Medulla oblongata (tissue), 1 donor: Measurements from ENCODE around the gene ASZ1.

Experiments used
- DNase-seq: peaks from one replicate; pipeline ENCODE4 v3.0.0-alpha.2; 2015; ENCODE audit errors: extremely low spot score

ASZ1 gene

DNA sequence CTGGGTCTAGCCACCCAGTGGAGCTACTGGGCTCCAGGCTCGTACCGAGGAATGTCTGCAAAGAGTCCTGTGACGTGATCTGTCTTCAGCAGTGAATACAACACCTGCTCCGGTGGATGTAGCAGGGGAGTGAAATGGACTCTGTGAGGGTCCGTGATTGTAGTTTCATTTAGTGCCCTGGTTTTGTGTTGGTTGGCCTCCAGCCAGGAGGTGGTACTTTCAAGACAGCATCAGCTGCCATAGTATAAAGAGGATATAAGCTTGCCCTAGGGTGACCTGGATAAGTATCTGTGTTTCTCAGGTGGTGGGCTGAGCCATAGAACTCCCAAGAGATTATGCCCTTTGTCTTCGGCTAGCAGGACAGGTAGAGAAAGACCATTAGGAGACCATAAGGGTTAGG, 79.8 kb downstream of the ASZ1 start:
- DNase-seq: no peak

DNA sequence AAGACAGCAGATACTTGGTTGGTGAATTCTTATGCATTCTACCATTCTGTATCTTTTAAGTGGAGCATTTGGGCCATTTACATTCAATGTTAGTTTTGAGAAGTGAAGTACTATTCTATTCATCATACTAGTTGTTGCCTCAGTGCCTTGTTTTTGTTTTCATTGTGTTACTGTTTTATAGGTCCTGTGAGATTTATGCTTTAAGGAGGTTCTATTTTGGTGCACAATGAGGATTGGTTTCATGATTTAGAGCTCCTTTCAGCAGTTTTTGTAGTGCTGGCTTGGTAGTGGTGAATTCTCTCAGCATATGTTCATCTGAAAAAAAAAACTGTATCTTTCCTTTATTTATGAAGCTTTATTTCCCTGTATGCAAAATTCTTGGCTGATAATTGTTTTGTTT, 81.1 kb downstream of the ASZ1 start:
- no peak for DNase-seq

DNA sequence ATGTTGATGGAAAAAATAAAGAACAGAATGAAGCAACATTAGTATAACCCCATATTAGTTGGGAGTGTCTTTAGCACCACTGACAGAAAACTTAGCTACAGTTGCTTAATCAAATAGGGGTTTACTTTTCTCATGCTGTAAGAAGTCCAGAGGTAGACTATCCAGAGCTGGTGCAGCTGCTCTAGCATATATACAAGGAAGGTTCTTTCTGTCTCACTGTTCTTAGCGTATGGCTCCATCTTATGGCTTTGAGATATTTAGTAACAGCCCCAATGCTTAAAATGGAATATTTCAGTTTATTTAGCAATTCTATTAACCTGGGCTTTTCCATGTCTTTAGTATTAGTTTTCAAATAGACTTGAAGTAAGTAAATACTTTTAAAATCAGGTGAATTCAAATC, 89.3 kb downstream of the ASZ1 start:
- no peak for DNase-seq

DNA sequence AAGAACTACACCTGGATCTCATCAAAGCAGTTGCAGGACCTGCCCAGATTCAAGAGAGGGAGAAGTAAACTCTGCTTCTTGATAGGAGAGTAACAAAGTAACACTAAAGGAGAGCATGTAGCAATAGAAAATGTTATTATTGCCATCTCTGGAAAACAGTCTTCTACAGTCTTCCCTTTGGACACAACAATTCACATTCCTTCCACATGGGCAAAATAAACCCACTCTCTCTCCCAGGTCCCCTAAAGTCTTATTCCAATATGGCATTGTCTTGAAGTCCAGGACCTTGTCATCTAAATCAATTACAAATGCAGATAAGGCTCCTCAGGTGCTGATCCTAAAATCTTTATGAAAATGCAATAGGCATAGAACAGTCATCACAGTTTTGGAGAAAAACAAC, 94.1 kb downstream of the ASZ1 start:
- no peak for DNase-seq

DNA sequence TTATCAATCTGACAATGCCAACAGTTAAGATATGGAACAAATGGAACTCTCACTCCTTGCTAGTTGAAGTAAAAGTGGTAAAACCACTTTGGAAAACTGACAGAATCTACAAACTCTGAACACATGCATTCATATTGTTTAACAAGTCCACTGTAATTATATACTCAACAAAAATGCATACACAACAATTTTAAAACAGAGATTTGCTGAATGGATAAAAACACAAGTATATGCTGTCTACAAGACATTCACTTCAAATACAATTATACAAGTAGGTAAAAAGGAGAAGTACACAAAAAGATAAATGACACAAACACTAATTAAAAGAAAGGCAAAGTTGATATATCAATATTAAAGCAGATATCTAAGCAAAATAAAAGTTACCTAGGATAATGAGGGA, 95.3 kb downstream of the ASZ1 start:
- no peak for DNase-seq

- DNase-seq: no peak
These were observed 101.5 kb downstream of the ASZ1 start for GRCh38 chr7:117325836-117326235.

- no peak for DNase-seq
These were observed 102.3 kb downstream of the ASZ1 start for GRCh38 chr7:117324960-117325359.

DNA sequence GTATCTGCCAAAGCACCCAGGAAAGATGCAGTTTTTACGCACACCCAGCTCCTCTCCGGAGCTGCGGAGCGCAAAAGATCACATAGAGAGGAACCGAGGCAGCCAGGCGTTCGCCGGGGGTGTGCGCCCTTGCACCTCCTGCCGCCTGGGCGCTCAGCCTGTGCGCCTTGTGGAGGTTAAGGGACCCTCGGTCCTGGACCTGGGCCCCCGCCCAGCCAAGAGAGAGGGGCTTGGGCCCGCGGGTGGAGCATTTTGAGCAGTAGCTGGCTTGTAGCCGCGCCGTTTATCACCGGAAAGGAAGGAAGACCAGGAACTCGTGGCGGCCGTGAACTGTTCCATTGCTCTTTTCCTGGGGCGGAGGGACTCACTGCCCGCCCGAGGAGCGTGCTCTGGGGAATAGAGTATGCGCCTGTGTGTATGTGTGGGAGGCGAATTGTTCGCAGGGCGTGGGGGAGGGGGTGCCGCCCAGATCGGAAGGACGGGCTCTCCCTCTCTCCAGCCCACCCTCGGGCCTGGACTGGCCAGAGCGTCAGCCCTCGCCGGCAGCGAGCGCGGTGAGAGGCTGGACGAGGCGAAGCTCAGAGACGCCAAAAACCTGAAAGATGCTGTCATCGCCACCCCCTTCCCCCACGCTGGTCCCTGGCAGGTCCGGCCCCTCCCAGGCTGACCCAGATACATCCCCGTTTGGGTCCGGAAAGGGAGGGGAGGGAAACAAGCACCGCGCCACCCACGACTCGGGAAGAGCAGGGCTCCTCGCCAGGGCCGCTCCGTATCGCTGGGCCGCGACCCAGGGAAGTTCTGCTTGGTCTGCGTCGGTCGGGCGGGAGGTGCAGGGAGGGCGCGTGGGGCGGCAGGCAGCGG, 103.2 kb downstream of the ASZ1 start:
- DNase-seq: no peak

DNA sequence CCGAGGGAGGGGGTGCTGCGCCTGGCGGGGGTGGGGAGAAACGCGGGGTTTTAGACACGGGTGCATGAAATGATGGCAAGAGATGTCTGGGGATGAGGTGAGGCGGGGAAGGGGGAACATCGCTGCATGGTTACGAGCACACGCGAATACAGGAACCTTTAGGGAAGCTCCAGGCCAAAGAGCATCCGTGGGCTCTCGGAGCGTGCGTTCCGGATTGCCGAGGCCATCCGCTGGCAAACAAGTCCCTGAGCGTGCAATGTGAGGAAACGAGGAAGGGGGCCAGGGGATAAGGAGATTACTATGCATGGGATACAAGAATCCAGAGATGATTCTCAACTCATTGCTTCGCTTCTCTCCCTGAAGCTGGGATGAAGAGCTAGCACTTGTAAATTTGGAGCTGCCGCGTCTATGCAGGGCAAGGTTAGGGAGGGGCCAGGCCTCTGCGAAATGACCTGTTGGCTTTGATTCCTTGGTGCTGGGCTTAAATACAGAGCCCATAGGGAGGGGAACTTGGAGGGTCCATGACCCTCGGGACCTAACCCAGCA, 103.9 kb downstream of the ASZ1 start:
- no peak for DNase-seq

DNA sequence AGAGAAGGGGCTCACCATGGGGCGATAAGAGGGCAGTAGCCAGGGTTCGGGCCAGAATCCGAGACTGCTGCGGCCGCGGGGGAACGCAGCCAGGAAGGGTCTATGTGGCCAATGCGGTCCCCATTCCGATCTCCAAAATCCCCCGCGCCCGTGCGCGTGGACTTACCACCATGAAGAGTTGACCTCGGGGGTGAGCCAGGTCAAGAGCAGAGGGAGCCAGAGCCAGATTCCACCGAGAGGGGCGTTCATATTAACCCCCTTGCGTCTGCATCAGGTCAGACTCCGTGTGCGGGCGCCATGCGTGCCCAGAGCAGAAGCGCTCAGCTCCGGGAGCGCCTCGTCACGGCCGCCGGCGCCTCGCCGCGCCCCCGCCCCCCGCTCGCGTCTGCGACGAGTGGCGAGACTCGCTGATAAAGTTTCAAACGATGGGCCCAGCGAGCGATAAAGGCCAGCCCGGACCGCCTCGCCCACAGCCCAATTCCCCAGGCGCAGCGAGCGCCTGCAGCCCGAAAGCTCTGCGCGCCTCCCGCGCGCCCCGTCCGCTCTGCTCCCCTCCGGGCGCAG, 104.5 kb downstream of the ASZ1 start, which contains the start of gene WNT2:
Gene WNT2, minus strand, starts transcription at position 318 of the 564 bp plus-strand sequence. Its CDS starts 69 bp downstream, at position 249.
- no peak for DNase-seq

GRCh38 chr7:117320523-117320922, 106.8 kb downstream of the ASZ1 start:
- no peak for DNase-seq

GRCh38 chr7:117319181-117319580, 108.1 kb downstream of the ASZ1 start:
- no peak for DNase-seq

DNA sequence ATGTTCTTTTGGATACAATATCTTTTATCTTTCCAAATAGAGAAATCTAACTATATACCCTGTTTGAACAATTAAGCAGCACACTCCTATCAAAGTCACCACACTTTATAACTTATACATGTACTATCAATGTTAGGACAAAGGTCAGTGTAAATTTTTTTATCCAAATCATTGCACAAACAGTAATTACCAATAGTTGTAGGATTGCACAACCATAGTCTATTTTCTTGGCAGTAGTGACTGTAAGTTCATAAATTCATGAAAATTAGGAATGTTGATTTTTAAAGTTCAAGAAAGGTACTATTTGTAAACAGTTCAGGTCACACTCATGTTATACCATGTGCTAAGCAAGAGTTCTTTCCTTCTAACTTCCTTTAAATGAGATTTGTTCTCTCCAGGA, 113.7 kb downstream of the ASZ1 start:
- DNase-seq: no peak
